ENCODE results near the gene UHRF1. TPM values are rescaled to one million over a fixed set of nuclear protein-coding genes. Genes with fewer than 3 reads are reported as not detected.

UHRF1 gene
- total RNA-seq, 4 donors from 2014 or later = 1.7 to 7.2 (median 3.0) TPM

GRCh38 chr19:5005096-5005495 is 95.8 kb downstream of the UHRF1 start:
- H3K27me3 ChIP-seq = no peaks in the 10 kb centered on the region
- no peak overlapping the region for H3K4me3 ChIP-seq
- WGBS, 2 donors = 82 to 94% methylated on average over 4 to 5 of the region's 5 CpGs
- H3K9me3 ChIP-seq = peaks cover 0 to 10% (median 0%) of the 10 kb centered on the region in 4 donors
- peaks cover 0 to 17% (median 0%) of the 10 kb centered on the region in 3 donors for H3K36me3 ChIP-seq
- no peak for DNase-seq (ENCODE audit: low spot score in 2 of 2)
- peaks cover 0 to 24% (median 0%) of the 10 kb centered on the region in 4 donors for H3K4me1 ChIP-seq
- no peak overlapping the region for H3K27ac ChIP-seq
- no peak for TF ChIP-seq CTCF (IDR thresholded peaks at IDR 0.05)
- no peak for TF ChIP-seq EP300 (IDR thresholded peaks at IDR 0.05)
- no peak for TF ChIP-seq POLR2A (IDR thresholded peaks at IDR 0.05)

GRCh38 chr19:5006201-5006600 is 96.9 kb downstream of the UHRF1 start:
- Histone ChIP-seq H3K4me1 (peaks cover 0 to 33% (median 0%) of the 10 kb centered on the region in 4 donors), H3K27me3 (no peaks in the 10 kb centered on the region), H3K36me3 (peaks cover 0 to 16% (median 0%) of the 10 kb centered on the region in 3 donors), H3K27ac (no peak overlapping the region), H3K4me3 (no peak overlapping the region), H3K9me3 (peaks cover 0 to 10% (median 0%) of the 10 kb centered on the region in 4 donors)
- WGBS, 2 donors = 71 to 74% methylated on average over 10 of the region's 10 CpGs
- TF ChIP-seq EP300 (IDR thresholded peaks at IDR 0.05) = no peak
- TF ChIP-seq POLR2A (IDR thresholded peaks at IDR 0.05) = no peak
- no peak for TF ChIP-seq CTCF (IDR thresholded peaks at IDR 0.05)
- no peak for DNase-seq (ENCODE audit: low spot score in 2 of 2)

- no peak for DNase-seq (ENCODE audit: low spot score in 2 of 2)
- TF ChIP-seq EP300 (IDR thresholded peaks at IDR 0.05) (no peak), CTCF (IDR thresholded peaks at IDR 0.05) (no peak), POLR2A (IDR thresholded peaks at IDR 0.05) (no peak)
- no peak overlapping the region for H3K27ac ChIP-seq
- no peaks in the 10 kb centered on the region for H3K27me3 ChIP-seq
- peaks cover 0 to 36% (median 0%) of the 10 kb centered on the region in 4 donors for H3K4me1 ChIP-seq
- no peak overlapping the region for H3K4me3 ChIP-seq
- peaks cover 0 to 10% (median 0%) of the 10 kb centered on the region in 4 donors for H3K9me3 ChIP-seq
- WGBS, 2 donors = 92 to 96% methylated on average over 13 of the region's 13 CpGs
- peaks cover 0 to 13% (median 0%) of the 10 kb centered on the region in 3 donors for H3K36me3 ChIP-seq
Observed at GRCh38 chr19:5006821-5007220, 97.5 kb downstream of the UHRF1 start.

Small RNA genes within 50 kb of the gene (small RNA-seq; reads per million reads assigned to genes)
- not detected for gene MIR4747

Other genes with a start within 250 kb of the UHRF1 start
- gene MYDGF, start 239.2 kb upstream of the UHRF1 start, total RNA-seq = 10 to 100 TPM; 33.5 to 48.7 (median 41.5) TPM
- 100 to 1,000 TPM in 1 of 4 donors, 10 to 100 TPM in 3; 53.9 to 134 (median 68.0) TPM for gene DPP9, start 185.7 kb upstream of the UHRF1 start, total RNA-seq
- gene FEM1A, start 117.8 kb upstream of the UHRF1 start, total RNA-seq = 10 to 100 TPM; 12.3 to 17.1 (median 15.2) TPM
- 10 to 100 TPM in 1 of 4 donors, 1 to 10 TPM in 3; 3.5 to 10.8 (median 4.7) TPM for gene TICAM1, start 77.8 kb upstream of the UHRF1 start, total RNA-seq
- gene PLIN3, start 41.8 kb upstream of the UHRF1 start, total RNA-seq = 10 to 100 TPM; 29.5 to 96.3 (median 40.5) TPM
- under 1 TPM in 3 of 4 donors, not detected in 1; 0.44 to 0.90 (median 0.63) TPM for gene ARRDC5, start 6.6 kb upstream of the UHRF1 start, total RNA-seq
- gene KDM4B, start 59.6 kb downstream of the UHRF1 start, total RNA-seq = 10 to 100 TPM; 37.8 to 72.4 (median 57.2) TPM